H1 (cell line): ENCODE results near the gene DET1. TPM values are rescaled to one million over a fixed set of nuclear protein-coding genes. Genes with fewer than 3 reads are reported as not detected.

Experiments
- BACH1 ChIP-seq: IDR thresholded peaks from 2 replicates; pipeline ENCODE4 v1.6.1; 2012; ENCODE audit warnings: low read length, improper control_type of control experiment
- CBX8 ChIP-seq: fragments of 300-800, 300-1000 bp; sonication (generic); IDR thresholded peaks from 2 replicates; pipeline ENCODE4 v1.7.1; 2016; ENCODE audit warnings: low read depth, low read length, borderline replicate concordance
- CREB1 ChIP-seq: IDR thresholded peaks from 2 replicates; pipeline ENCODE4 v1.6.1; 2012; ENCODE audit warnings: inconsistent platforms
- KDM5A ChIP-seq: fragments of 200-600 bp; IDR thresholded peaks from 2 replicates; pipeline ENCODE4 v1.7.1; 2012; ENCODE audit warnings: mild to moderate bottlenecking, low read length, inconsistent platforms, mixed read lengths
- NRF1 ChIP-seq: IDR thresholded peaks from 2 replicates; pipeline ENCODE4 v1.6.1; 2011; ENCODE audit warnings: mild to moderate bottlenecking, low read depth, low read length, improper control_type of control experiment
- POLR2AphosphoS5 ChIP-seq: IDR thresholded peaks from 2 replicates; pipeline ENCODE4 v1.6.1; 2011; ENCODE audit warnings: low read depth, low read length
- SIRT6 ChIP-seq: IDR thresholded peaks from one replicate; pipeline ENCODE4 v1.7.1; 2012; ENCODE audit warnings: low read length, inconsistent platforms
- SP1 ChIP-seq: IDR thresholded peaks from 2 replicates; pipeline ENCODE4 v1.6.1; 2011; ENCODE audit warnings: low read depth, low read length
- SRF ChIP-seq: IDR thresholded peaks from 2 replicates; pipeline ENCODE4 v1.6.1; 2011; ENCODE audit warnings: mild to moderate bottlenecking, low read depth, low read length, moderate library complexity
- polyA plus RNA-seq, 7 experiments: library from polyadenylated mRNA; depleted of rRNA in 3 of 7; stranded (reverse) in 5 of 7; unstranded in 2 of 7; fragments of >200 nt in 5 of 7; fragments of 200-250 nt in 2 of 7; gene quantifications; 1 replicate in 5 of 7; 2 replicates in 1 of 7; 4 replicates in 1 of 7; pipeline versions ENCODE4 v1.2.1 to v1.2.3, GENCODE V29; 2011 to 2013; ENCODE audit warnings: missing spikeins in 2 of 7, mixed read lengths in 2 of 7
- small RNA-seq: library from polyadenylated mRNA; stranded (forward); fragments of <200 nt; extraction: miRNeasy Mini kit (QIAGEN cat#:217004); gene quantifications from one replicate; pipeline ENCODE3, GENCODE V24; 2013; ENCODE audit not compliant: insufficient read depth
- total RNA-seq: library from RNA; stranded (reverse); fragmentation: NEBNext Ultra II Directional; extraction: Animal tissue kit (Norgen Biotek cat#: 25700); gene quantifications from 2 replicates; pipeline ENCODE4 v1.2.1, GENCODE V29; 2021
- TF ChIP-seq, protein P1 (sequence below): IDR thresholded peaks from 2 replicates; pipeline ENCODE4 v1.6.1; 2011; ENCODE audit warnings: low read depth, mild to moderate bottlenecking, low read length; ENCODE audit not compliant: insufficient read depth

The DET1 gene
- total and polyA plus RNA-seq, 2 of the 8 experiments (the other 6 are each of a cell fraction or from before 2014, with no cell fraction given): 5.4 to 8.5 TPM

DNA sequence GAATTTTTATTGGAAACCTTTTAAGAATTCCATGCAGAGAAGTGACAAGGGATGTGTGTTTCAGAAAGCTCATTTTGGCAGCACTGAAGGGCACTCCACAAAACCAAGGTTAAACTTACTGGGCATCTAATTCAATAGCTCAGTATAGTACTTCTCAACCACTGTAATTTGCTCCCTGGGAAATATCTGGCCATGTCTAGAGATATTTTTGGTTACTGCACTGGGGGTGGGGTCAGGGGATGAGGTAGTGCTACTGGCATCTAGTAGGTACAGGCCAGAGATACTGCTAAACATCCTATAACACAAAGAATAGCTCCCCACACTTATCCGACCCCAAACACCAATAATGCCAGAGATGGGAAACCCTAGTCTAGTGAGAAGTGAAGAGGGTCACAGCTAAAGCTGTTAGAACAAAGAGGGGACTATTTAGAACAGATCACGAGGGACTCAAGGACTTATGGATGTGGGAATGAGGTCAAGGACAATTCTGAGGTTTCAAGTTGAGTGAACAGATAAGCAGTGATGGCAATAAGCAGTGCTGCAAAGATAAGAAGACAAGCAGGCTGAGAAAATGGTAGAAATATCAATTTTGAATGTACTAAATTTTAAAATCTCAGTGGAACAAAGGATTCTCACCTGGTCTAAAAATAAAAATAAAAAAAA, 82.5 kb downstream of the DET1 start (continued):
- TF ChIP-seq NRF1 (no peak), CBX8 (no peak), SIRT6 (no peak), POLR2AphosphoS5 (no peak), SP1 (no peak), SRF (no peak), BACH1 (no peak), CREB1 (no peak), KDM5A (no peak)
- TF ChIP-seq, protein P1, sequence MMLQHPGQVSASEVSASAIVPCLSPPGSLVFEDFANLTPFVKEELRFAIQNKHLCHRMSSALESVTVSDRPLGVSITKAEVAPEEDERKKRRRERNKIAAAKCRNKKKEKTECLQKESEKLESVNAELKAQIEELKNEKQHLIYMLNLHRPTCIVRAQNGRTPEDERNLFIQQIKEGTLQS: no peak

Small RNA genes within 50 kb of the gene (small RNA-seq; reads per million reads assigned to genes)
- not detected for gene AC013489.2

Other genes starting within 250 kb of the DET1 start
- 24.4 and 24.5 TPM in 2 replicates for gene MRPL46, start 79.3 kb downstream of the DET1 start, total RNA-seq
- 17.2 and 18.3 TPM in 2 replicates for gene MRPL46, start 79.3 kb downstream of the DET1 start, polyA plus RNA-seq (2011; rRNA removed)
- 41.4 and 50.4 TPM in 2 replicates for gene MRPS11, start 79.0 kb downstream of the DET1 start, total RNA-seq
- gene MRPS11, start 79.0 kb downstream of the DET1 start, polyA plus RNA-seq (2011; rRNA removed): 57.6 and 59.2 TPM in 2 replicates
- gene AEN, start 74.7 kb upstream of the DET1 start, total RNA-seq: 122 and 125 TPM in 2 replicates
- 112 and 167 TPM in 2 replicates for gene AEN, start 74.7 kb upstream of the DET1 start, polyA plus RNA-seq (2011; rRNA removed)
- gene ISG20, start 92.3 kb upstream of the DET1 start, total RNA-seq: 2.9 and 4.0 TPM in 2 replicates
- 5.0 and 5.2 TPM in 2 replicates for gene ISG20, start 92.3 kb upstream of the DET1 start, polyA plus RNA-seq (2011; rRNA removed)